NCI-H526 treated with DMSO at 0.1 percent for 48 hours (cell line): Measurements from ENCODE around the gene MANF.
"Not testable (repeated sequence)": the region's sequence is repeated elsewhere in the genome, so short reads cannot be mapped to it uniquely, and the experiment has no call there.

Source experiments
- DNase-seq: peaks from one replicate; lab custom pipeline; 2025; lab: John Stamatoyannopoulos, UW

MANF gene

DNA sequence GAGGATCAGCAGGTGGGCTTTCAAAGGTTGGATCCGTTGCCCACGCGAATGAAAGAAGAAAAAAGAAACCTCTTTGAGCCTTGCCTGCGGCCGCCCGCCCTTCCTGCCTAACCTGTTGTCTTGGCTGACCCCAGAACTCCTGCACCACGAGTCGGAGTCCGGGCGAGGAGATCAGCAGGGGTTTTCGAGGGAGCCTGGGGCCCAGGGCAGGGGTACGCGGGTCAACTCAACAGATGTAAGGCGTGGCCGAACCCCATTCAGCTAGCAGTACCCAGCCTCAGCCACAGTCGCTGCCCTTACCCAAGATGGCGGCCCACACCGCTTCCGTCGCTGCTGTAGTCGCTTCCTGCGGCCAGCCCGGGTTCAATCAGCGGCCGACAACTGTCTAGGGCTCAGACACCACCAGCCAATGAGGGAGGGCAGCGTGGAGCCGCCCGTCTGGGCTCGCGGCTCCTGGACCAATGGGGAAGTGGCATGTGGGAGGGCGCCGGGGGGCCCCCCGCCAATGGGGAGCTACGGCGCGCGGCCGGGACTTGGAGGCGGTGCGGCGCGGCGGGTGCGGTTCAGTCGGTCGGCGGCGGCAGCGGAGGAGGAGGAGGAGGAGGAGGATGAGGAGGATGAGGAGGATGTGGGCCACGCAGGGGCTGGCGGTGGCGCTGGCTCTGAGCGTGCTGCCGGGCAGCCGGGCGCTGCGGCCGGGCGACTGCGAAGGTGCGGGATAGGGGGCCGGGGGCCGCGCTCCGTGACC lies at the start of gene MANF:
MANF (plus strand) TSS at position 566 of the 748 bp plus-strand sequence; CDS start at position 618, 52 bp downstream.
- DNase-seq: peak; percentile 94

DNA sequence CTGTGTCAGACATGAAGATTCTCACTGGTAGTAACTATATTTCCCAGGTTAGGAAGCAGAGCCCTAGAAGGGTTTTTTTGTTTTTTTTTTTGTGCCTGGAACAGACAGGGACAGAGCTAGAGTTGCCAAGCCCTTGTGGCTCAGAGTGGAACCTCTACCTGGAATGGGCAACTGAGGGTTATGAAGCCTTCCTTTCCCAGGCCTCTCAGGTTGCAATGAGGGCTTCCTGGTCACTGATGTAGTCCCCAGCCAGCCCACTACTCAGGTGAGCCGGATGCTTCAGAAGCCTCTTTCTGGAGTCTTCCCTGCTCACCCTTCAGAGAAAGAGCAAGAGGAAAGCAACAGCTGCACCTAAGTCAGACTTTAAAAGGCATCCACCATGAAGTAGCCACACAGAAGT lies 48.8 kb upstream of the MANF start:
- DNase-seq: no peak

DNA sequence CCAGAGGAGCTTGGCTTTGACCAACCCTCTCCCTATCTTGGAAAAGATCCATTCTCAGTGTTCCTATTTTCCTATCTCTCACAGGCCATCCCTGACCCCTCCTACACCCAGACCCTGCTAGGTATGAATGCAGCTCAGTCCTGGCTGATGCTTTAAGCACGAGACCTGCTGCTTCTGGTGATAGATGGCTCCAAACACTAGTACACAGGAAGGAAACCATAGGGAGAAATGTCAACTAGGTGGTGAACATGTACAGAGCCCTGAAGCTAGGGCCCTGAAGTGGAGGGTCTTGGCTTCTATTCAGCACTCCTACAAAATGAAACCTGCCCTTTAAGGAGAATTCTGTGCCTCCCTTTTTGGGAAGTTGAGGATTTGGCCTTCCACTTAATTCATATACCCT lies 47.4 kb upstream of the MANF start:
- DNase-seq: no peak

GRCh38 chr3:51338632-51339031 lies 46.5 kb upstream of the MANF start:
- DNase-seq: no peak

GRCh38 chr3:51340013-51340829 lies 44.9 kb upstream of the MANF start:
- no peak for DNase-seq

DNA sequence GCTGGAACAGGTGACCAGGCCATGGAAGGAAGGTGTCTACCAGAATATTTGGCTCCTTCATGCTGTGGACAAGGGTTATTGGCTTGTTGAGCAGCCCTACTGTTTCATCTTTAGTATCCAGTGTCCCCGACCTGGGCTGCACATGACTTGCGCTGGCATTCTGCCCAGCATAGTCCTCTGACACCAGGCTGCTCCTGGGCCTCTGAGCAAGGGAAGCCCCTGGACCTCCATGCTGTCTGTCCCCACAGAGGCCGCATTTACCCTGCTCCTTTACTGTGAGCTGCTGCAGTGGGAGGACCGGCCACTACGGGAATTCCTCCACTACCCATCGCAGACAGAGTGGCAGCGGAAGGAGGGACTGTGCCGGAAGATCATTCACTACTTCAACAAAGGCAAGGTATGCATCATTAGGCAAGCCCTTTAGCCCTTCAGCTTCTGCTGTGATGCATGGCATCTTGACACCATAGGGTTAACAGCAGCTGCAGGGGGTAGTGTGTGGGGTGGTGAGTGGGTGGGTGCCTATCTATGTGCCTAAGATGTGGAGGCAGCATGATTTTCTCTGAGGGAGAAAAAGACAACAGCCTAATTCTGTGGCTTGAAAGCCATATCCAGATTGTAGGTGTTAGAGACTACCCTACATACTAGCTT lies 44.0 kb upstream of the MANF start:
- DNase-seq: no peak

DNA sequence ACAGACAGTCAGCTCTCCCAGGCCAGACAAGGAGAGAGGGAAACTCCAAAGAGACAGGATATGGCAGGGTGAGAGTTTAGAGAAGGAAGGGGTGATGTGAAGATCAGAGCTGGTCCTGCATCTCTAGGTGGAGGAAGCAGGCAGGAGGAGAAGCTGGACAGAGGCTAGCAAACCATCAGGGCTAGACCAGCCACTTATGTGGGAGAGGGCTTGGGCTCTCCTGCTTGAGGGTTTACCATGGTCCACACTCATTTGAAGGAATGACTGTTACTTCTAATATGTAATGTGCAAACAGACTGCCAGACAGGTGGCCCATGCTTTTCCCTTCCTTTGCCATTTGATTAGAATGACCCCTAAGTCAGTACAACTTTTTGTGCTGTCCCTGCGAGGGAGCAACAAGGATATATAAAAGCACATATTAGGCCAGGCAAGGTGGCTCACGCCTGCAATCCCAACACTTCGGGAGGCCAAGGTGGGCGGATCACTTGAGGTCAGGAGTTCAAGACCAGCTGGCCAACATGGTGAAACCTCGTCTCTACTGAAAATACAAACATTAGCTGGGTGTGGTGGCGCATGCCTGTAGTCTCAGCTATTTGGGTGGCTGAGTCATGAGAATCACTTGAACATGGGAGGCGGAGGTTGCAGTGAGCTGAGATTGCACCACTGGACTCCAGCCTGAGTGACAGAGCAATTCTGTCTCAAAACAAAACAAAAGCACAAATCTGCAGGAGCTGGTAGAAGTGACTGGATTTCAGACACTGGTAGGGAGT lies 41.0 kb upstream of the MANF start:
- no peak for DNase-seq

DNA sequence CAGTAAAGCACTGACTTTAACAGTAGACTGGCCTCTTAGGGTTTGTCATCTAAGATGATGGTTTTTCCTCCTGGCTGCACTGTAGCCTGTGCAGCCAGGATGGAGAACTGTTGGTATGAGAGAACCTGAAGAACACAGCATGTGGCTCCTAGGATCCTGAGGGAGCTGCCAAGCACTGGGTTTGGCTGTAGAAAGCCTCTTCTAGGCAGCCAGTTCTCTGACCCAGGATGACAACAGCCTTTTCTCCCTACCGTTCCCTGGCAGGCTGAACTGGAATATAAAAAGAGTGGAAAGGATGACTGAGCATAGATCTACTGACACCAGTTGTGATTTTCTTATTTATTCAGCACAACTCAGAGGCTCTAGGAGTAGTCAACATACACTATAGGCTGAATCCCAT lies 34.3 kb upstream of the MANF start:
- no peak for DNase-seq

DNA sequence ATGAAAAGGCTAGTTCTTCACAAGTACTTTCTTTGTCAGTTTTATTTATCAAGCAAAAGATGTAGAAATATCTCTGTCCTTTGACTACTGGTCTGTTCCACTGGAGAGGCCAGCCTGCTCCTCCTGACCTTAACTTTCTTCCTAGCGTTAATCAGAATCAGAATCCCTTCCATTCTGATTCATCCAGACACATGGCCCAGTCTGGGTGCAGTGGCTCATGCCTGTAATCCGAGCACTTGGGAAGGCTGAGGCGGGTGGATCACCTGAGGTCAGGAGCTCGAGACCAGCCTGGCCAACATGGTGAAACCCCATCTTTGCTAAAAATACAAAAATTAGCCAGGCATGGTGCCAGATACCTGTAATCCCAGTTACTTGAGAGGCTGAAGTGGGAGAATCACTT lies 32.0 kb upstream of the MANF start:
- DNase-seq: no peak

DNA sequence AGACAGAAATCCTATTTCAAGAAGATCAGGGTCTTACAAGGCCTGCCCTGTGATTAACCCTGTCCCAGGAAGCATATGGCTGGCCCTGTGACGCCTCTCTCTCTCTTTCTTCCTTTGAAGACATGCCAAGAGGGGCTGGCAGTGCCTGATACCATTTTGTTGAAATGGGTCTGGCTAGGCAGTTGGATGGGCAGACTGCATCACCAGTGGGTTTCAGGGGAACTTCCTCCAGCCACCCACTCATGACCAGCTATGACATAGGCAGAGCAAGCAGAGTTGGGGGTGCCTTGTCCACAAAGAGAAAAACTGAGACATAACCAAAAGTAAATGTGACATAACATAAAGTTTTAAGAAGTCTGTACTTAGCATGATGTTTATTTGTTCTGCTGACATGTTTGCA lies 31.4 kb upstream of the MANF start:
- no peak for DNase-seq

DNA sequence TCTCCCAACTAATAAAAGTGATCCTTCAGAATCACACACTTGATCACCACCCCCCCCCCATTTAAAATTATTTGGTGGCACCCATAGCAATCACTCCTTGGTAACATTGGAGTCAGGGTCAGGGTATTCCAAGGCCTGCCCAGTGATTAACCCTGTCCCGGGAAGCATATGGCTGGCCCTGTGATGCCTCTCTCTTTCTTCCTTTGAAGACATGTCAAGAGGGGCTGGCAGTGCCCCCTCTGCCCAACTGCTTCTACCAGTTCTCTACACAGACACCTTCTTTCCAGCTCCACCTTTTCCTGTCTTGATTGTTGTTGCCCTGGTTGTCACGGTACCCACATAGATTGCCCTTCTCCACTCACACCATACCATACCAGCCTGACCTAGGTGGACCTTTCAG lies 30.9 kb upstream of the MANF start:
- DNase-seq: no peak

GRCh38 chr3:51354731-51355615 lies 30.1 kb upstream of the MANF start:
- no peak for DNase-seq

DNA sequence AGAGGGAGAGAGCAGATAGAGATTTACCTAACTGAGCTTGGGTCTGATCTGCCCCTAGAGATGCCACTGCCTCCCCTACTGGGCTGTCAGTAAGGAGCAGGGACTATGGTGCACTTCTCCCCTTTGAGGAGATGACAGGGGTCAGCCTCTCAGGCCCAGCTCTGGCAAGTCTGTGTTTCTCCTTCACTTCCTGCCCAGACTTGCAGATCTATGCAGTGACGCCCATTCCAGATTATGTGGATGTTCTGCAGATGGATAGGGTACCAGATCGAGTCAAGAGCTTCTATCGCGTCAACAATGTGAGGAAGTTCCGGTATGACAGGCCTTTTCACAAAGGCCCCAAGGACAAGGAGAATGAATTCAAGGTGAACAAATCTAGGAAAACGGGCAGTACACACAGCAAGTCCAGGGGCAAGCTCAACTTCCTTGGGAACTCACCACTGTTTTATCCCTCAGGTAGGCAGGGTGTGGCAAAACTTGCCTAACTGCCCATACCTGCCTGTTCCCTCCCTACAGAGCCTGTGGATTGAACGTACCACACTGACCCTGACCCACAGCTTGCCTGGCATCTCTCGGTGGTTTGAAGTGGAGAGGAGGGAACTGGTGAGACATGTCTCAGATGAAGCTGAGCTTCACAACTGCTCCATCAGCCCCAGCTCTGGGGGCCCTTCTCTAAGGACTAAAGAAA lies 29.1 kb upstream of the MANF start:
- DNase-seq: no peak

DNA sequence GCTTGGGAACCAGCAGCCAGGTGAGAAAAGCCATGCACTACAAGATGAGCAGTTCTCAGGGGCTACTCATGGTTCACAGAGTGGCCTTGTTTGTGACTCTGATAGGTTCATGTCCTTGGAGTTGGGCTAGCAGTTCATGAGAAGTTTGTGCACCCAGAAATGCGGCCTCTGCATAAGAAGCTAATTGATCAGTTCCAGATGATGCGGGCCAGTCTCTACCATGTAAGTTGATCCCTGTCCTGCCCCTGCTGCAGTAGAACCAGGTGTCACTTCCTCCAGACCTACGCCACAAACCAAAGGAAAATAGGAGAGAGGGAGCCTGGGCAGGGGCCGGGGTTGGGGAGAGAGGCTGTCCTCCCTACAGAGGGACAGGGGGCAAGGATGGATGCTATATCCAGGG lies 27.2 kb upstream of the MANF start:
- DNase-seq: no peak

DNA sequence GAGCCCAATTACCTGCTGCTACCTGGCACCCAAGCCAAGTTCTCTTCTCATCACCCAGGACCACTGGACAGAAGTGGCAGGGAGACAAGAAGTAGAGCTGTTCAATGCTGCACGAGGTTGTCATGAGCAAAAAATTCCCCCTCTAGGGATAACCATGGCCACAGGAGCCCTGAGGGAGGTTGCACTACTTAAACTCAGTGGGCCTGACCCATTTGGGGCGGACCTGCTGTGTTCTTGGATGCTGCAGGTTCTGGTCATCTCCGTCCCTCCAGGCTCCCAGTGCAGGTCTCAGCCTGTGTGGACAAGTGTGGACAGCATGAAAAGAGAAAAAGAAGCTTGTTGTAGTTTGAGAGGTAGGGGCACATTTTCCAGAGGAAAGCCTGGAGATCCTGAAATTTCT lies 26.1 kb upstream of the MANF start:
- no peak for DNase-seq

DNA sequence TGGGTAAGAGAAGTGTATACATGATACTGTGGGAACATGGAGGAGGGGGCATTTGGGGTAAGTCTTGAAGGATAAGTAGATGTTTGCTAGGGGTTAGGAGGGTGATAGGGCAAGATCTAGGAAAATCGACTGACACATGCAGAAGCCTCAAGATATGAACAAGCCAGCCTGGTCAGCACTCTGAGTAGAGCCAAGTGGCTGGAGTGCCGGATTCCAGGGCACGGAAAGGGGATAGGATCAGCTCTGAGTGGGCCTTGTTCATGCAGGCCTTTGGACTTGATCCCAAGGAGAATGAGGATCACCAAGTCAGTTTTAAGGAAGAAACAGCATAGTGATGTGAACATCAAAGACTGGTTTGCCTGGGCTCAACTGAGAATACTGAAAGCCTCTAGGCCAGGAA lies 24.3 kb upstream of the MANF start:
- DNase-seq: no peak

DNA sequence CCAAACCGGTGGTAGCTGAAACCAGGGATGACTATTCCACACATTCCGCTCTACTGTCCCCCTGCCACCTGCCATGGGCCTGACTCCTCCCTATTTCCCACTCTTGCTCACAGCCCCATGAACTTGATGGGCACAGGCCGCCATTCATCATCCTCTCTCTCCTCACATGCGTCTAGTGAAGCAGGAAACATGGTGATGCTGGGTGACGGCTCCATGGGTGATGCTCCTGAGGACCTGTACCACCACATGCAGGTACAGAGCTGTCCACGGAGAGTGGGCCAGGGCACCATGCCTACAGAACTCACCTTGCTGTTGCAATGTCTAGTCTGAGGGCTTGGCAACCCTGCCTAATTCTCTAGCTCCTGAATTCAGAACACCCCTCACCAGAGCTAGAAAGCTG lies 23.3 kb upstream of the MANF start:
- no peak for DNase-seq

GRCh38 chr3:51362476-51362875 lies 22.6 kb upstream of the MANF start:
- no peak for DNase-seq

GRCh38 chr3:51368276-51368675 lies 16.8 kb upstream of the MANF start:
- DNase-seq: not testable (repeated sequence)

DNA sequence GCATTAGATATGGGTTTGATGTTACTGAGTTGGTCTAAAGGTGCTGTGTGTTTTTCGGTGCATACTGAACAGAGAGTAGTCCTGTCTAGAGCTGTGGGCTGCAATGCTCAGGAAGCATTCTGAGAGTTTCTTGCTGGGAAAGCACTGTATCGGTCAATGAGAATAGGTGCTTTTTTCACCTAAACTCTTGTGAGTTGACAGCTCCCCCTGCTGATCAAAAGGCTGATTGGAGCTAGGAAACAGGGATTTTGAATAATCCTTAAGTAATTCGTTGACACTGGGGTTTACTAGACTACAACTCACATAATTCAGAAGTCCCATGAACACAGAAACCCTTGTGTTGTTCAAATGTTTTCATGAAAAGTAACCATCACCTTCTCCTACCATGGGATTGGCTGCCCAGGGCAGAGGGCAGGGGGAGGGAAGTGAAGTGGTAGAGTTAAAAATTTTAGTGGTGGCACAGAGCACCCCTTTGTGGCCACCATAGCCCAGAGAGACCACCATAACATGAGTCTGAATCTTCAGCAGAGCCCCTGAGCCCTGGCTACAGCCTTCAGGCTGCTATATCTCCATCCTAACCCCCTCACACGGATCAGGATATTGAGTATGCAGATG lies 13.0 kb upstream of the MANF start:
- DNase-seq: peak; percentile 29
